Measurements from ENCODE around the gene GBA2. TPM values are rescaled to one million over a fixed set of nuclear protein-coding genes. Genes with fewer than 3 reads are reported as not detected.
A peak's percentile ranks its signal among the peaks of the same experiment; 100 is the strongest.

GBA2 gene
- total RNA-seq, 4 donors from 2014 or later: 71.4 to 111 (median 101) TPM

DNA sequence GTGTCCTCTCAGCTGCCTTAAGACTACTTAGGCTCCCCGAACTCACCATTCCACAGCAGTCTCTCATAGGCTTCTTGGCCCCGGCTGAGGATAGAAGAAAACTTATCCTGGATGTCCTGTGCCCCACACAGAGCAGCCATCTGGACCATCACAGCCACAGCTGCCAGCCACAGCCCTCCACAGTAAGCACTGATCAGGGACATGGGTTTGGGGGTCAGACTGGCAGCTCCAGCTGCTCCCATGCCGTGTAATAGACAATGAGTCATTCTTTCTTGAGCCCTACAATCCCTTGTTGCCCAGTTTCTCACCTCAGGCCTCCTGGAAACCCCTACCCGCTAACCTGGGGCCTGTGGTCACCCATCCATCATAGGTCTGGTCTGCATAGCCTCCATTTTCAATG, 10.8 kb downstream of the GBA2 start:
- Histone ChIP-seq H3K4me3 (replicated peaks in 1 of 3) (no peak overlapping the region), H3K27me3 (no peaks in the 10 kb centered on the region), H3K4me1 (peaks cover 8 to 10% of the 10 kb centered on the region in 2 donors), H3K27ac (no peak overlapping the region), H3K36me3 (peaks cover 71 to 78% of the 10 kb centered on the region in 2 donors), H3K9me3 (no peaks in the 10 kb centered on the region)
- 91 to 94% methylated on average over 4 of the region's 4 CpGs for WGBS, 2 donors
- DNase-seq: no peak
- intact Hi-C loops (cut with DNase I): no loop called here
- TF ChIP-seq, protein P1, sequence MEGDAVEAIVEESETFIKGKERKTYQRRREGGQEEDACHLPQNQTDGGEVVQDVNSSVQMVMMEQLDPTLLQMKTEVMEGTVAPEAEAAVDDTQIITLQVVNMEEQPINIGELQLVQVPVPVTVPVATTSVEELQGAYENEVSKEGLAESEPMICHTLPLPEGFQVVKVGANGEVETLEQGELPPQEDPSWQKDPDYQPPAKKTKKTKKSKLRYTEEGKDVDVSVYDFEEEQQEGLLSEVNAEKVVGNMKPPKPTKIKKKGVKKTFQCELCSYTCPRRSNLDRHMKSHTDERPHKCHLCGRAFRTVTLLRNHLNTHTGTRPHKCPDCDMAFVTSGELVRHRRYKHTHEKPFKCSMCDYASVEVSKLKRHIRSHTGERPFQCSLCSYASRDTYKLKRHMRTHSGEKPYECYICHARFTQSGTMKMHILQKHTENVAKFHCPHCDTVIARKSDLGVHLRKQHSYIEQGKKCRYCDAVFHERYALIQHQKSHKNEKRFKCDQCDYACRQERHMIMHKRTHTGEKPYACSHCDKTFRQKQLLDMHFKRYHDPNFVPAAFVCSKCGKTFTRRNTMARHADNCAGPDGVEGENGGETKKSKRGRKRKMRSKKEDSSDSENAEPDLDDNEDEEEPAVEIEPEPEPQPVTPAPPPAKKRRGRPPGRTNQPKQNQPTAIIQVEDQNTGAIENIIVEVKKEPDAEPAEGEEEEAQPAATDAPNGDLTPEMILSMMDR (IDR thresholded peaks at IDR 0.05): no peak
- TF ChIP-seq POLR2A (IDR thresholded peaks at IDR 0.05): no peak

DNA sequence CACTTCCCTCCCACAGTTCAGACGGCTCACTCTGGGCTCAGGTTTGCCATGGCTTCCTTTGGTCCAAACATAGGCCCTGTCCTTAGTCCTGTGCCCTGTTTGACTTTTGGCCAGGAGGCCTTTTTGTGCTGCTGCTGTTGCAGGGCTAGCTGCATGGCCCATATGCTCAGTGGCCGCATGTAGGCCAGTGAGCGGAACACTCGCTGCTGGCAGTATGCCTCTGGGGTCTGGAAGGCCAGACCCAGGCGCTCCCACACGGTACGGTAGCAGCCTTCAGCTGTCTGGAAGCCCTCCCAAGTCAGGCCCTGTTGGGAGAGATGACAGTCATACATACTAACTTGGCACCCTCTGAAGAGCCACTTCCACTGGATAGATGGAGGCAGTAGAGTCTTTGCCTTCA, 11.9 kb downstream of the GBA2 start:
- DNase-seq: no peak
- intact Hi-C loops (cut with DNase I): no loop called here
- Histone ChIP-seq H3K36me3 (peaks cover 66 to 69% of the 10 kb centered on the region in 2 donors), H3K27me3 (no peaks in the 10 kb centered on the region), H3K4me1 (peaks cover 11 to 14% of the 10 kb centered on the region in 2 donors), H3K27ac (no peak overlapping the region), H3K9me3 (no peaks in the 10 kb centered on the region), H3K4me3 (replicated peaks in 1 of 3) (no peak overlapping the region)
- TF ChIP-seq POLR2A (IDR thresholded peaks at IDR 0.05): no peak
- TF ChIP-seq, protein P1 (IDR thresholded peaks at IDR 0.05): no peak
- 86 to 94% methylated on average over 1 to 7 of the region's 7 CpGs for WGBS, 2 donors

DNA sequence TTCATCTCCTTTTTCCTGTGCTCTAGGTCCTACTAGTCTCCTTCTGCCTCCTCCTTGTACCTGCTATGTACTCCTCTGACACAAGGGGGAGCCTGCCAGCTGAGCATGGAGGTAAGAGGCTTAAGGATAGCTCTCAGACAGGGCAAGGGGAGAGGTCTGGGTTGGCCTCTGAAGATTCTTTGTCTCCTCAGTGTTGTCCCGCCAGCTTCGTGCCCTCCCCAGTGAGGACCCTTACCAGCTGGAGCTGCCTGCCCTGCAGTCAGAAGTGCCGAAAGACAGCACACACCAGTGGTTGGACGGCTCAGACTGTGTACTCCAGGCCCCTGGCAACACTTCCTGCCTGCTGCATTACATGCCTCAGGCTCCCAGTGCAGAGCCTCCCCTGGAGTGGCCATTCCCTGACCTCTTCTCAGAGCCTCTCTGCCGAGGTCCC, 12.8 kb downstream of the GBA2 start:
- H3K27ac ChIP-seq: no peak overlapping the region
- intact Hi-C loops (cut with DNase I): no loop called here
- 37 to 47% methylated on average over 4 to 5 of the region's 5 CpGs for WGBS, 2 donors

DNA sequence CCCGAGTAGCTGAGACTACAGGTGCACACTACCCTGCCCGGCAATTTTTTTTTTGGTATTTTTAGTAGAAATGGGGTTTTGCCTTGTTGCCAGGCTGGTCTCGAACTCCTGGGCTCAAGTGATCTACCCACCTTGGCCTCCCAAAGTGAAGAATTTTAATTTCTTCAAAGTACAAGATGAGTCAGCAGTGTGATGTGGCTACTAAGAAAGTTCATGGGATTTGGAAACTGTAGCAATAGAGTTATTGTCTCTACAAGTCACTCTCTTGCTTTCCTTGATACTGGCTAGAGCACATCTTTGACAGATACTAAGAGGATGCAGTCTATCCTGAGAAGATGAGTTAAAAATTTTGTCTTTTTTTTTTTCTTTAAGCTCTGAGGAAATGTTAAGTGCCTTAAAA, 14.9 kb downstream of the GBA2 start:
- Histone ChIP-seq H3K27me3 (no peaks in the 10 kb centered on the region), H3K27ac (peak overlapping the region in 1 of 3 donors; percentile 96), H3K36me3 (peaks cover 41 to 43% of the 10 kb centered on the region in 2 donors), H3K4me1 (peaks cover 33% of the 10 kb centered on the region in 2 donors), H3K9me3 (no peaks in the 10 kb centered on the region), H3K4me3 (replicated peaks in 1 of 3) (no peak overlapping the region)
- DNase-seq: no peak
- intact Hi-C loops (cut with DNase I): loop anchor here (5.0 kb wide), 1 partner anchor 132 kb away; no protein-coding TSS in a partner anchor
- WGBS, 2 donors: 93 to 97% methylated on average over 3 of the region's 3 CpGs
- TF ChIP-seq POLR2A (IDR thresholded peaks at IDR 0.05): no peak
- TF ChIP-seq, protein P1 (IDR thresholded peaks at IDR 0.05): no peak

More for the DNA sequence above, 12.8 kb downstream of the GBA2 start:
- TF ChIP-seq POLR2A (IDR thresholded peaks at IDR 0.05): peak in 1 of 2 donors; percentile 5
- TF ChIP-seq, protein P1 (IDR thresholded peaks at IDR 0.05): peak; percentile 38 to 80 (median 62)
- Histone ChIP-seq H3K4me3 (replicated peaks in 1 of 3) (no peak overlapping the region), H3K9me3 (no peaks in the 10 kb centered on the region), H3K36me3 (peaks cover 59 to 64% of the 10 kb centered on the region in 2 donors), H3K27me3 (no peaks in the 10 kb centered on the region), H3K4me1 (peaks cover 12 to 15% of the 10 kb centered on the region in 2 donors)
- peak; percentile 65 to 70 for DNase-seq

DNA sequence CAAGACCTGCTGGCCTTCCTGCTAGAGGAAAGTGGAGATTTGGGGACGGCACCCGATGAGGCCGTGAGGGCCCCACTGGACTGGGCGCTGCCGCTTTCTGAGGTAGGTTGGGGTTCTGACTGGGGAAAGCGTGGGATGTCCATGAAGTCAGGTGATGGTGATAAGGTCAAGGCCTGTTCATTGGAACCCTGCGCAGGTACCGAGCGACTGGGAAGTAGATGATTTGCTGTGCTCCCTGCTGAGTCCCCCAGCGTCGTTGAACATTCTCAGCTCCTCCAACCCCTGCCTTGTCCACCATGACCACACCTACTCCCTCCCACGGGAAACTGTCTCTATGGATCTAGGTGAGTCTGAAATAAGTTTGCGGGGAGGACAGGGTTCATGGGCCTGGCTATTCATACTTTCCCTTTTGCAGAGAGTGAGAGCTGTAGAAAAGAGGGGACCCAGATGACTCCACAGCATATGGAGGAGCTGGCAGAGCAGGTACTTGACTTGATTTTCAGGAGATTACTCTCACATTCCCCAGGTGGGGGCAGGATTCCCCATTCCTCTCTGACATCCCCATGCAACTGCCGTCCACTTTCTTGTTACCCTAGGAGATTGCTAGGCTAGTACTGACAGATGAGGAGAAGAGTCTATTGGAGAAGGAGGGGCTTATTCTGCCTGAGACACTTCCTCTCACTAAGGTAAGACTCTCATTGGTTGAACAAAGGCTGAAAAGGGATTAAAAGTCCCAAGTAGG, 16.1 kb downstream of the GBA2 start:
- no peaks in the 10 kb centered on the region for H3K27me3 ChIP-seq
- WGBS, 2 donors: 1 to 2% methylated on average over 9 to 14 of the region's 14 CpGs
- intact Hi-C loops (cut with DNase I): loop anchor here (5.0 kb wide), 1 partner anchor 131 kb away; no protein-coding TSS in a partner anchor
- TF ChIP-seq, protein P1 (IDR thresholded peaks at IDR 0.05): no peak
- no peak for TF ChIP-seq POLR2A (IDR thresholded peaks at IDR 0.05)
- H3K27ac ChIP-seq: peak overlapping the region; percentile 88 to 96 (median 89)
- peak overlapping the region; percentile 42 to 90 (median 82) for H3K4me3 ChIP-seq (replicated peaks in 1 of 3)
- no peaks in the 10 kb centered on the region for H3K9me3 ChIP-seq
- peaks cover 44% of the 10 kb centered on the region in 2 donors for H3K4me1 ChIP-seq
- H3K36me3 ChIP-seq: peaks cover 30 to 32% of the 10 kb centered on the region in 2 donors
- peak; percentile 44 to 46 for DNase-seq

Data from thyroid gland (tissue), 4 donors.